HG03378 (cell line): ENCODE data around the gene GPR150.

Experiments
- ATAC-seq: cut with Tn5 transposase; IDR thresholded peaks from one replicate; pipeline ENCODE4 v1.9.1; 2021; ENCODE audit warnings: mild to moderate bottlenecking, moderate library complexity; ENCODE audit not compliant: unreplicated experiment

The GPR150 gene

DNA sequence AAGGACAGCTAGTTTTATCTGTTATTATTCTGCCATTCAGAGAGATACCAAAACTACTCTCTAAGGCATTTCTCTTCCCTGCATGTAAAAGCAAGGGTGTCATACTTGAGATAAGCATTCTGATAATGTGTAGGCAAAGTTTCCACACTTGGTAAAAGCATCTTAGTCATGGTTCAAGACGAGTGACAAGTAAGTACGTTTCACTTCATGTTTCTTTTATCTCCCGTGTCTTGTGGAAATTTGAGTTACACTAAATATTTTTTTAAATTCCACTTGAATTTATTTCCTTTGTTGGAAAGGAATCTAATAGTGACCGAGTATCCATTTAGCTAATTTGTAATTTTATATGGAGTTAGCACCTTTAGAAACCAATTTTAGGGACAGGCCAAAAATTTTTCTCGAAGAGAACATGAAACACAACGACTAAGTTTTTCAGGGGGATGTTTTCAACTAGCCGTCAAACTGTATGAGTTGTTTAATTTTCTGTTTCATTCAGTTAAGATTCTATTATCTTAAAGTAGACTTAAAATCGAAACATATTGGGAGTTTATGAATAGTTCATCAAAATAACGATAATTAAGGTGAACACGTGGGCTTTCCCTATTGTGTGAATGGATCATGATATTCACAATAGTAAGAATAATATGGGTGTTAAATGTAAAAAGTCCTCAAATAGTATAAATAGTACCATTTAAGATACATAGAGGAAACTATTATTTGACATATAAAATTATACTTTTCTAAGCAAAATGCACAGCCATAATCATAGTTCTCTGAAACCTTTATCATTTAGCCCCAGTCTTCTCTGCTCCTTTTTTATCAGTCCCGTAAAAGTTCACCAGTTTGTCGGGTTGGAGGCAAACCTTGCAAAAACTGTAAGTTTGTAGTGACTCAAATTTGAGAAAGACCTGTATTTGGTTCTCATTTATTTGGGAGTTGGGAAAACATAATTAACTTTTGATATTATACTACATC, 28.3 kb downstream of the GPR150 start:
- ATAC-seq: no peak

- ATAC-seq: no peak
Measured at GRCh38 chr5:95649274-95649673, 29.4 kb downstream of the GPR150 start.

DNA sequence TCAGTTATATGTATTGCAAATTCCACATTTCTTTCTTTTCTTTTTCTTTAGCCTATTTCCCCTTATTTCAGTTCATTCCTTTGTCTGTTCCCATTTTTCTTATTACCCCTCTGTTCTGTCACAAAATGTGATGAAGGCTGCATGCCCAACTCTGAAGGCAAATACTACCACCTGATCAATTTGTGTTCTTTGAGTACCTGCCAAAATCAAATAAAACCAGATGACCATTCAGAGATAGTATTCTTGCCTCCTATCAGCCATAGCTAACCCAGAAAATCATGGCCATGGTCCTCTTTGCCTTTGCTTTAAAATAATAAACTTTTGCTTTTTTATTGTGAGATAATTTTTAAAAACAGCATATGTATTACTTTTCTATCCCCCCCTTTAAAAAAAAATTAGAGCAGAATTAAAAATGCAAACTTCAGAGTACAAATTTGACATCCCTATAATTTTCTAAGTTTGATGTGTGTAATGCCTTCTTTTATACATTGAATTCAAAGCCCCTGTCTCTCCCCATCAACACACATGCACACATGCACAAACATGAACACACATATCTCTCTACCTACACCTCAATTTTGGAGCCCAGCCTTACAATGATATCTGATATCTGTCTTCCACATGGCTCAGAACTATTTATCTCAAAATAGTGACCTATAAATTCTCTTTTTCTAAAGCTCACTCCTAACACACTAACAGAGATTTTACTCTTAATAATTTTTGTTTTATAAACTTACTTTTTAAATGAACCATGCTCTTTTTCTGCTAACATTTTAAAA, 30.1 kb downstream of the GPR150 start:
- ATAC-seq: no peak

- ATAC-seq: no peak
Measured at GRCh38 chr5:95652849-95653248, 33.0 kb downstream of the GPR150 start.

GRCh38 chr5:95654196-95654595, 34.3 kb downstream of the GPR150 start:
- ATAC-seq: no peak

- no peak for ATAC-seq
Measured at GRCh38 chr5:95655575-95655974, 35.7 kb downstream of the GPR150 start.

DNA sequence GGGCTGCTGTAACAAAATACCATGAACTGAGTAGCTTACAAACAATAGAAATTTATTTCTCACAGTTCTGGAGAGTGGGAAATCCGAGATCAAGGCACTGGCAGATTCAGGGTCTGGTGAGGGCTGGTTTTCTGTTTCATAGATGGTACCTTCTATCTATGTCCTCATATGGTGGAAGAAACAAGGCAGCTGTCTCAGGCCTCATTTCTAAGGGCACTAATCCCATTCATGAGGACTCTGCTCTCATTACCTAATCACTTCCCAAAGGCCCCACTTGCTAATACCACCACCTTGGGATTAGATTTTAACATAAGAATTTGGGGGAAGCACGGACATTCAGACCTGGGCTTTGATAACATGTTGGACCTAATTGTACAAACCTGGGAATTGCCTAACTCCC, 40.2 kb downstream of the GPR150 start:
- ATAC-seq: no peak

- no peak for ATAC-seq
Measured at GRCh38 chr5:95662946-95663345, 43.1 kb downstream of the GPR150 start.

DNA sequence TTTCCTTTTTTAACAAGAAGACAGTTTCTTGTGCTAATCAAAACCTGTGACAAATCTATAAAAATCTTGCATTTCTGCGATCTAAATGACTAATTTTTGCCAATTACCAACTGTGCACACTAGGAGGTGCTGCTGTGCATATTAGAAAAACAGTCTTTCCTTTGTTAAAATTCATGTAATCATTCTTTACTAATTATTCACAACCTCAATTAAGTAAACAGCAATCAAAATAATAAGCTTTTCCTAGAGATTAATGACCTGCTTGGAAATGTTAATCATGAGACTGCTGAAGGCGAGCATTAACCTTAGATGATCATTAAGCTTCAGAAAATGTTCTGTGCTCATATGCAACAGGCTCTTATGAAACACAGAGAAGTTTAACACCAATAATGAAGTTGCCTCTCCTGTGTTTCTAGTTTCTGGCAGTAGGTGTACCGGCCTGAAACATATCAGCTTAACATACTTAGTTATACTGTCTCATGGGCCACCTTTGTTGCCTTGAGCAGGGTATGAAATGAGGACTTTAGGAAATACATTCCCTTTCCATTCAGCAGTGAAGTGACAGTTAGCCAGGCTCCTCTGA, 44.4 kb downstream of the GPR150 start:
- no peak for ATAC-seq

- no peak for ATAC-seq
Measured at GRCh38 chr5:95667061-95667618, 47.3 kb downstream of the GPR150 start.

GRCh38 chr5:95667678-95668077, 47.8 kb downstream of the GPR150 start:
- ATAC-seq: no peak

DNA sequence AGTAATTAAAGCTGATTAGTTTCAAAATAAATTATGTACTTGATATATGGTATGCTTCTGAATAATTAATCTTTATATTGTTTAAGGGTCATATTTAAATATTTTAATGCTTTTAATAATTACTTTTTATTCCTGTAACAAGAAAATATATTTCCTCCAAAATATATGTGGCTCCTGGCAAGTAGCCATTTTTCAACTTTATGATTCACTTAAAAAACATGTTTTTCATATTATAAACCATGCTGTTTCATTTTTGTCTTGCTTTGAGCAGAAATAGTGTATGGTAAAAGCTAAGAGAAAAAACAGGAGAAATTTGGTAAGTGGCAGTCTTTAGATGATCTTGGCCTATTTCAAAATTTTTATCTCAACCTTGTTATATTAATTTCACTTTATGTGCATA, 48.3 kb downstream of the GPR150 start:
- no peak for ATAC-seq

GRCh38 chr5:95668728-95669127, 48.8 kb downstream of the GPR150 start:
- no peak for ATAC-seq

DNA sequence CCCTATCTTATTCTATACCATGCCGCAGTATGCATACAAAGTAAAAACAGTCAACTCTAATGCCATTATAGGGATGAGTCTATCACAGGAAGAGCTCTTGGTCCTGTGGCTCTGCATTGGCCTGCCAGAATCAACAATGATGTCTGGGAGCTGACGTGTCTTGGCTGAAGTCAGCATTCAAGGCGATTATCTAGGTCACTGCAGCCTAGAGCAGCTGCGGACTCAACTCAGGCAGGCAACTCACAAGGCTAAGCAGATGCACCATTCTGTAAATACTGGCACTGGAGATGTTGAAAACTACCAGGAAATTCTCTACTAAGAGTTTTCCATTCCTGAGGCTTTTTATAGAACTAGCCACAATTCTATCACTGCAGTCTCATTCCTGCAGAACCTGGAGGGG, 49.7 kb downstream of the GPR150 start:
- ATAC-seq: no peak

DNA sequence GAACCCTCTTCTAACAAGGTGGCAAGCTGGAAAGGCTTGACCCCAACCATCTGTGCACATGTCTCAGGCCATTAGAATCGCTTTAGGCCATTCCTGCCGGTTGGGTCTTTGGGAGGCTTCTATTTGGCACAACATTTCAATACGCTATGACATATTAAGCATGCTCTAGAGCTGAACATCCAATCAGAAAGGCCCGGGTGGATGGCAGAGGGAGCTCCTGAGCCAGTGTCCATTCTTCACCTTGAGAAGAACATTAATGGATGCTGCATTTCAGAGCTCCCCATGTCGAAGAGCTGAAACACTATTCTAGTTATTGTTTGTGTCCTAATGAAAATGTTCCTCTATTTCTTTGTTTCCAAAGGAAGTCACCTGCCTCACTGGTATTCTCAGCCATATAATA, 50.1 kb downstream of the GPR150 start:
- no peak for ATAC-seq

DNA sequence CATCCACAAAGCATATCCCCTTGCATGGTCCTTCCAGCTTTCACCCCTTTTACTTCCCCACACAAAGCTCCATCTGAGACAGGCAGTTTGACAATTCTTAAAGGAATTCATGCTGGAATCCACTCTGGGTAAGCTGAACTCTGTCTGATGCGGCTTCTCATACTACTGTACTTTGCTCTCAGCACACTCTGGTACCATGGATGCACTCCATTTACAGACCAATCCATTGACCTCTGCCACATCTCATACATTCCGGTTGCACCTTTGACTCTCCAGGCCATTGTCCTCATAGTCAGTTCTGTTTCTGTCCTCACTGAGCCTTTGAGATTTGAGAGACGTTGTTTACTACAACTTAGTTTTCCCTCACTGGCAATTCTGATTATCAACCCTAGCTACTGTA, 50.7 kb downstream of the GPR150 start:
- ATAC-seq: no peak
